Forelimb muscle (tissue), 1 donor: ENCODE data around the gene NOTCH1. TPM values are rescaled to one million over a fixed set of nuclear protein-coding genes. Genes with fewer than 3 reads are reported as not detected.
"Not testable (repeated sequence)": the region's sequence is repeated elsewhere in the genome, so short reads cannot be mapped to it uniquely, and the experiment has no call there.

Experiments used
- DNase-seq: peaks from one replicate; pipeline ENCODE4 v3.0.0-alpha.2; 2013; ENCODE audit warnings: low read depth
- polyA plus RNA-seq: library from polyadenylated mRNA; unstranded; fragments of 120-200 nt; gene quantifications from one replicate; pipeline ENCODE4 v1.2.1, GENCODE V29; 2013; ENCODE audit not compliant: insufficient read length

Gene NOTCH1
- polyA plus RNA-seq, 1 donor, result 24.8 TPM

DNA sequence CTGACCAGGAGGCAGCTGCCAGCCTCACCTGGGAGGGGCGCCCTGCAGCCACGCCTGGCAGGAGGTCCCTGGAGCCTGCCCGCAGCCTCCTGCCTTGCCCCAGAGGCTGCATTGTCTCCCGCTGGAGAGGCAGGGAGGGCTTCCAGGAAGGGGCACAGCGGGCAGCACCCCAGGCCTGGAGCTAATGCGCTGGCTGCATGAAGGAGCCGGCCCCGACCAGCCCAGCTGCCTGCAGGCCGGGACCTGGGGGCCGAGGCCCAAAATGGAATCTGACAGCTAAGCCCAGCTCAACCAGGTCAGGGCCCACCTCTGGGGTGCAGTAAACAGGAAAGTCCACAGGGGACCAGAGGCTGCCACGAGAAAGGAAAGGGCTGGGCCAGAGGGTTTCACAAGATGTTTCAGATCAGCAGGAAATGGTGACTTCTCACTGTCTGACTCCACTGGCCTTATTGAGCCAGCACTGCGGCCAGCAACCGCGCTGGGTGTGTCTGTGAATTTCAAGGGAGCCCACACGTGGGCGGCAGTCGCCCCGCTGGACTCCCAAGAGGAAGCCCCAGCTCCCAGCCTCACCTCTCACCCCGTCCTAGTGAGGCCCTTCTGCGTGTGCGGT is 18.6 kb upstream of the NOTCH1 start:
- DNase-seq, result no peak

DNA sequence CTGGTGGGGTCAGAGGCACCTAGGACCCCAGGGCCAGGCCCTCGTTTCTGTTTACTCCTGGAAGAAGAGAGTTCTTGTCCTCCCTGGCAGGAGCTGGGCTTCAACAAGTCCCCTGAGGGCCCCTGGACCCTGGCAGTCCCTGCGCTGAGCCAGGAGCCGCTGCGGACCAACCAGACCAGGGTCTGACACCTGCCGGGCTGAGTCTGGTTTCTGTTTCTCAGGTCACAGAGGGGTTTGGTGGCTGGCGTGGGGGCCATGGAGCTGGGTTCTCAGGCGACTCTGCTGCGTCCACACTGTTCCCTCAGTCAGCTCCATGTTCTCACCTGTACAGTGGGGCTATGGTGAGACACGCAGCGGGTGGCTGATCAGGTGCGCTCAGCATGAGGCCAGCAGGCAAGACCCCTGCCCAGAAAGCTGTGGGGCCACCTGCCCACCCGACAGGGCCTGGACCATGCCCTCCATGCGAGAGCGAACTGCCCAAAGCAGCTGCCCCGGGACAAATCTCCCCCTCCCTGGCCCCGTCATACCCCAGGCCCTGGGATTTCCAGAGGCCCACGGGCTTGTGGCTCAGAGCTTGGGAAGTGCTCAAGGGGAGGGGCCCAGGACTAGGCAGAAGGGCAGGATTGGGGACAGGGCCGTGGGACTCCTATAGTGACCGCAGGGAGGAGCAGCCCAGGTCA is 17.9 kb upstream of the NOTCH1 start:
- no peak for DNase-seq

DNA sequence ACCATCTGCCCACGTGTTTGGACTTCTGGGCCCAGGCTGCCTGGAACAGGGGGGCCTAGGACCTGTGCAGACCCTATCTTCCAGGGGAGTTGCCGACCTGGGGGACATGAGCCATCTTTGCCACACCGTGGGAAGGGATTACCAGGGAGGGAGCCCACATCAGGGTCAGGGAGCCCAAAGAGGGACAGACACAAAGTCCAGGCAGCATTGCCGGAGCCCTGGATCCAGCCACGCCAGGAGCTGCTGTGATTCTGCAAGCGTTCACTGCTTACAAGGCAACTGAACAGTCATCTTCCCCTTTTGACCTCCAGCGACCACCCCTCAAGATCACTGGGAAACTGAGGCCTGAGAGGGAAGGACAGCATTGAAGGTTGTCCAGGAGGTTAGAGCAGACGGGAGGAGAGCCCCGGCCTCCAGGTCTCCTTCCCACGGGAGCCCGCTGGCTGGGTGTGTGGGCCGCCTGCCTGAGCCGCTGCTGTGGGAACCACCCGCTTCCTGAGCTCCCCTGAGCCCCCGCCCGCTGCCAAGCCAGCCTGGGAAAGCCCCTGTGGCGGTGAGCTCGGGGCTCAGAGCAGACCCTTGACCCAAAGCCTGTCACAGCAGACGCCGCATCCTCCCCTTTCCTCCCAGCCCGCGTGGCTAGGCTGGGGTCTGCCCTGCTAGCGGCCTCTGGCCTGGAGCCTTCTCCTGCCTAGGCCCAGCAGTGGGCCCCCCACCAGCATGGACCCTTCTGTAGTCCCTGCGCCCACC is 17.1 kb upstream of the NOTCH1 start:
- no peak for DNase-seq

DNA sequence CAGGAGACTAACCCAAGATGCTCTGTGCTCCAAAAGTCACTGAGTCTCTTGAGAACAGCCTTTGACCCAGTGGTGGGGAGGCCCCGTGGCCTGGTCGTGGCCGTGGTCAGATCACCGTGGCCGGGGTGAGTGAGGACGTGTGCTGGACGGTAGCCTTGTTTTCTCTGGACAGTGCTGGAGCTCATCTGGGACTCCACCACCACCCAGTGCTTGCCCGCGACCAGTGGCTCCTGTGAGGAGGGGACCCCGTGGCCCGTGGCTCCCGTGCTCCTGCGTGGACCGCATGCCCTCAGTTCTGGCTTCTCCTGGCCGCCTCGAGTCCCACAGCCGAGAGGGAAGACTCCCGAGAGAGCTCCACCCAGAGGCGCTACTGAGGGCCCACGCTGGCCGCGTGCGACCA is 15.9 kb upstream of the NOTCH1 start:
- DNase-seq, result no peak

DNA sequence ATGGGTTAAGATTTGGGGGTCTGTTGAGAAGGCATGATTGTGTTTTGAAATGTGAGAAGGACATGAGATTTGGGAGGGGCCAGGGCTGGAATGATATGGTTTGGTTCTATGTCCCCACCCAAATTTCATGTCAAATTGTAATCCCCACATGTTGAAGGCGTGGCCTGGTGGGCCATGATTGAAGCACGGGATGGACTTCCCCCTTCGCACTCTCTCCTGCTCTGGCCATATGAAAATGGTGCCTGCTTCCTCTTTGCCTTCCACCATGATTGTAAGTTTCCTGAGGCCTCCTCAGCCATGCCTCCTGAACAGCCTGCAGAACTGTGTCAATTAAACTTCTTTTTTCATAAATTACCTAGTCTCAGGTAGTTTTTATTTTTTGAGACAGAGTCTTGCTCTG is 14.7 kb upstream of the NOTCH1 start:
- no peak for DNase-seq

DNA sequence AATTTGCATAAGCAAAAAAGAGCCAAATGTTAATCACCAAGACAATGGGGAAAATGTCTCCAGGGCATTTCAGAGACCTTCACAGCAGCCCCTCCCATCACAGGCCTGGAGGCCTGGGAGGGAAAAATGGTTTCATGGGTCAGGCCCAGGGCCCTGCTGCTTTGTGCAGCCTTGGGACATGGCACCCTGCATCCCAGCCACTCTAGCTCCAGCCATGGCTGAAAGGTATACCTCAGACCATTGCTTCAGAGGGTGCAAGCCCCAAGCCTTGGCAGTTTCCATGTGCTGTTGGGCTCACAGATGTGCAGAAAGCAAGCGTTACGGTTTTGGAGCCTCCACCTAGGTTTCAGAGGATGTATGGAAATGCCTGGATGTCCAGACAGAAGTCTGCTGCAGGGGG is 13.5 kb upstream of the NOTCH1 start:
- DNase-seq, result not testable (repeated sequence)

- DNase-seq, result not testable (repeated sequence)
These were observed 13.0 kb upstream of the NOTCH1 start for GRCh38 chr9:136558846-136559245.

GRCh38 chr9:136558373-136558772 is 12.5 kb upstream of the NOTCH1 start:
- DNase-seq, result no peak

- DNase-seq, result no peak
These were observed 11.2 kb upstream of the NOTCH1 start for GRCh38 chr9:136557036-136557435.

DNA sequence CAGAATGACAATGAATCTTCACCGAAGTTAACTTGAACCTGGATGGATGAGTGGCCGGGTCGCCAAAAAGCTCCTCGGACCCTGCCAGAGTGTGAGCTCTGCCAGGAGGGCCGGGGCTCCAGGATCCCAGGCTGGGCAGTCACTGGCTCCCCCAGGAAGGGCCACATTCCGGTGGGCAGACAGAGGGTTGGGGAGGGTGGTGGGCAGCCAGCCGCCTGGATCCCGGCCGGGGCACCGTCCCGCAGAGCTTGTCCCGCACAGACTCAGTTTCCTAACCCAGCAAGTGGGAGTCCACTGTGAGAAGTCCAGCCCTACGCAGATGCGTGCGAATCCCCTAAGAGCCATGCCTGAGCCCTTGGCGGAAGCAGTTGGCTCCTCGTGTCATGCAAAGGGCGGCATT is 10.3 kb upstream of the NOTCH1 start:
- DNase-seq, result no peak

- DNase-seq, result no peak
These were observed 9.0 kb upstream of the NOTCH1 start for GRCh38 chr9:136554870-136555269.

GRCh38 chr9:136553581-136553980 is 7.7 kb upstream of the NOTCH1 start:
- no peak for DNase-seq

- no peak for DNase-seq
These were observed 6.4 kb upstream of the NOTCH1 start for GRCh38 chr9:136552117-136552703.

DNA sequence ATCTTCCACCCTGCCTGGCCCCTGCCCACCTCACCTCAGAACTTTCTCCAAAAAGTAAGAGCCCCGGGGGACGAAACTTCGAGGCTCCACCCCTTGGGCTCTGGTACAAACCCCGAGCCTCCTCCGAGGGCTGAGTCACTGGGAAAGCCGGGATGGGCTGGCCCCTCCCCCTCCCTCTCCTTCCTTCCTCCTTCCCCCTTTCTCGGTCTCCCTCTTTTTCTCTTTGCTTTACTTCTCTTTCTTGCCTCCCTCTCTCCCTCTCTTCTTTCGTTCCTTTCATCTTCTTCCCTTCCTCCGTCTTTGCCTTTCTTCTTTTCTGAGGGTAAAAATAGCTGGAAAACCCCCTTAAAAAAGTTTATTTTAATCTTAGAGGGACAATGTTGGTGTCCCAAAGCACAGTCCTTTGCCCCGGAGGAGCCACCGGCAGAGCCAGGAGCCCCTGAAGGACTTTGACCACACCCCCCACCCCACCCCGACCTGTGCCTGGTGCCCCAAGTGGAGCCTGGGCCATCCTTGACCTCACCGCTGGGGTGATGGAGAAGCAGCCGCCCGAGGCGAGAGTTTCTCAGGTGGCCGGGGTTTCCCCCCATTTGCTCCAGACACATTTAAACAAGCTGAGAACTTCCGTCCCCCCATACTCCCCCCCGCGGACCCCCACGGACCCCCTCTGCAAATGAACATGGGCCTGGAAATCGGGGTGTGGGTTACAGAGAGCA is 5.7 kb upstream of the NOTCH1 start:
- DNase-seq, result no peak

- no peak for DNase-seq
These were observed 4.8 kb upstream of the NOTCH1 start for GRCh38 chr9:136550439-136551289.

DNA sequence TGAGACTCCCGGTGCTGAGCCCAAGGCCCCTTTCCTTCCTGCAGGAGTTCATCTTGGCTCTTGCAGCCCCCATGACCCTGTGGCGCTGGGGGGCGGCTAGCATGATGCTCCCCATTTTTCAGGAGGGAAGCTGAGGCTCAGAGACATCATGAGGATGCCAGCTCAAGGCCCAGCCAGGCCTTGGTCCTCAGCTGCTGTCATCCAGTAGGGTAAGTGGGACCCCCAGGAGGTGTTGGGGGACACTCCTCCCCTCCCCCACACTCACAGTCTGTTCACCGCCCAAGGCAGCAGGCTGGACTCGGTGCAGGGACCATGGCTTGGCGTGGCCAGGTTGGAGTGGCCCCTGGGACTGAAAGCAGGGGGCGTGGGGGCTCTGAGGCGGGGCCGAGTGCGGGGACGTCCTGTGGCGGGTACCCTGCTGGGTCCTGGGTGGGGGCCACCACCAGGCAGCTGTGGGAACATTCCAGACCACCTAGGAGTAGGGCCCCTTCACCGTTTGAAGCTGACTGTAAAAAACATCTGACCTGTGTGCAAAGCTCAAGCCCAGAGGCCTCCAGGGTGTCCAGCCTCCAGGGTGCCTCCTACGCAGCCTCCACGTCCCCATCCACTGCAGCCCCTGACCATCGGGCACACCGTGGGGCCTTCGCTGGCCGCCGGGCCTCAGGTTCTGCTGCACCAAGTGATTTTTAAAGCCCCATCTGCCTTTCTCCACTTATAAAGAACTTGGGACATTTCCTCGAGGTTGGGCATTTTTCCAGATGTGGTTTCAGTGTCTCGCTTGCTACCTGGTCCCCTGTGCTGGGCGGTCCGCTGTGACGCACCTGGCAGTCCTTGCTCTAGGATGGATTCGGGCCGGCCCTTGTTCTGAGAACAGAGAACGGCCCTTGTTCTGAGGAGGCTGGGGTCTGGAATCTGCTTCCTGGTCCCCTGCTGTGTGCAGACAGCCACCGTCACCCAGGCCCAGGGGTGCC is 3.4 kb upstream of the NOTCH1 start:
- no peak for DNase-seq

DNA sequence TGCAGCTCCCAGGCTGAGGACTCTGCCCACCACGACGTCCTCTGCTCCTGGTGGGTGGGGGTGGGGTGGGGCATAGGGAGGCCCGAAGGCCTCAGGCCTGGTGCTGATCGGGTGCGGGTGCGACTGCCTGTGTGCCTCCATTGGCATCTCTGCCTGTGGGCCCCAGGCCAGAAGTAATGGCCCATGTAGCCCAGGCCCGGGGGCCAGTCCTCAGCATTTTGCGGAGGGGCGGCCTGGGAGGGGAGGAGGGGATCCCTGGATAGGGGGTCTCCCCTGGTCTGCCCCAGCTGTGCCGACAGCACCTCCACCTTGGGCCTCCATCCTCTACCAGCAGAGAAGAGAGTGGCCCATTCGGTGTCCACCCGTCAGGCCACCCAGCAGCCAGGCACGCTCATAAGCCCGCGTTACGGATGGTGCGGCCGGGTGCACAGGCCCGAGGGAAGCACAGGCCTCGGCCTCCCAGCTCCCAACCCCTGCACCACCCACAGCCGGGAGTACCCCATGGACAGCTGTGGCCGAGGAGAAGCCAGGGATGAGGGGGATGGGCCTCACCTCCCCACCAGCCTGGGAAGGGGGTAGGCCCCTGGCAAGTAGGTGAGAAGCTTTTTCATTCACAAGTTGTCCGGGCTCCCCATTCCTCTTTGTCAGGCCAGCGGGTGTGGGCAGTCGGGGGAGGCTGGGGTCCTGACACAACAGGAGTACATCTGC is 1.8 kb upstream of the NOTCH1 start:
- no peak for DNase-seq

DNA sequence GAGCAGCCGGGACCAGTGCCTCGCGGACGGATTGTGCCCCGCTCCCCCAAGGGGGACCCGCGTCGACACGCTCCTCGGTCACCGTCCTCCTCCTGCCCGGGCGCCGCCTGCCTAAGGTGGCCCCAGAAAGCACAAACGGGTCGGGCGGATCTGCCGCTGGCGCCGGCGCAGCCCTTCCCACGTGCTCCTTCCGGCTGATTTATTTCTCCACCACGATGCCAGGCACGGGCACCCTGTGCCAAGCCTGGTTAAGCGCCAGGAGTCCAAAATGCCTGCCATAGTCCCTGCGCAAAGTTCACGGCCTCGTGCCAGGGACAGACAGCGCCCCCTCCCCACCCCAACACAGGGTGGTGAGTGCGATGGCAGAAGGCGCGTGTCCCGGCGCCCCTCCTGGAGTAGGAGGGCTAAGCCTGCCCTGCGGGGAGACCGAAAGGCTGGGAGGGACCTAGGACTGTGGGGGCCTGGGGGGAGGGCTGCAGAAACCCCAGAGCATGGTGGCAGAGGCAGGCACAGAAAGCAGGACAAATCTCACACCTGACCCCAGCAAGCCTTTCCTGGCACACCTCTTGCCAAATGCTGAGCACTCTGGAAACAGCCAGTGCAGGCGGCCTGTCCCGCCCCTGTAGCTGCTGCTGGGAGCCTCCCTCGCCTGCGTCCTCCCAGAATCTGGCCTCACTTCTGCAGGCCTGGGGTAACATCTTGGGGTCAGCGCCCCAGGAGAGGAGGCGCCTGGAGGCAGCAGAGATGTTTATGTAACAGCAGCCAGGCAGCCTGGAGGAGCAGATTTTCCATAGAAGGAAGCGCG is 1.1 kb upstream of the NOTCH1 start:
- DNase-seq, result no peak

GRCh38 chr9:136545692-136545964 is 220 bp downstream of the NOTCH1 start:
- DNase-seq, result no peak
